ENCODE data around the gene HSF2BP.
"Not testable (repeated sequence)": the region's sequence is repeated elsewhere in the genome, so short reads cannot be mapped to it uniquely, and the experiment has no call there.

HSF2BP gene

GRCh38 chr21:43687566-43688399 is 28.5 kb upstream of the HSF2BP start:
- no peak for DNase-seq

GRCh38 chr21:43686811-43687565 is 27.7 kb upstream of the HSF2BP start:
- DNase-seq, result no peak

- DNase-seq, result no peak
These were observed 25.1 kb upstream of the HSF2BP start for GRCh38 chr21:43684424-43684823.

- DNase-seq, result no peak
These were observed 22.4 kb upstream of the HSF2BP start for GRCh38 chr21:43681650-43682049.

- DNase-seq, result not testable (repeated sequence)
These were observed 21.1 kb upstream of the HSF2BP start for GRCh38 chr21:43680421-43680820.

GRCh38 chr21:43679951-43680350 is 20.7 kb upstream of the HSF2BP start:
- no peak for DNase-seq

GRCh38 chr21:43676391-43676790 is 17.1 kb upstream of the HSF2BP start:
- no peak for DNase-seq

- DNase-seq, result no peak
These were observed 16.6 kb upstream of the HSF2BP start for GRCh38 chr21:43675871-43676270.

- no peak for DNase-seq
These were observed 10.7 kb upstream of the HSF2BP start for GRCh38 chr21:43669828-43670605.

- DNase-seq, result no peak
These were observed 8.1 kb upstream of the HSF2BP start for GRCh38 chr21:43667191-43667904.

- DNase-seq, result no peak
These were observed 6.6 kb upstream of the HSF2BP start for GRCh38 chr21:43665879-43666278.

- DNase-seq, result no peak
These were observed 5.1 kb upstream of the HSF2BP start for GRCh38 chr21:43664358-43664757.

- no peak for DNase-seq
These were observed 3.7 kb upstream of the HSF2BP start for GRCh38 chr21:43663033-43663432.

- no peak for DNase-seq
These were observed 3.0 kb upstream of the HSF2BP start for GRCh38 chr21:43662286-43662685.

- no peak for DNase-seq
These were observed 536 bp downstream of the HSF2BP start for GRCh38 chr21:43658769-43659135.

- DNase-seq, result no peak
These were observed 1.1 kb downstream of the HSF2BP start for GRCh38 chr21:43658088-43658741.

- no peak for DNase-seq
These were observed 1.8 kb downstream of the HSF2BP start for GRCh38 chr21:43657355-43658087.

- no peak for DNase-seq
These were observed 4.3 kb downstream of the HSF2BP start for GRCh38 chr21:43654806-43655489.

GRCh38 chr21:43653626-43654025 is 5.7 kb downstream of the HSF2BP start:
- no peak for DNase-seq

GRCh38 chr21:43652616-43653015 is 6.7 kb downstream of the HSF2BP start:
- no peak for DNase-seq

- DNase-seq, result not testable (repeated sequence)
These were observed 7.4 kb downstream of the HSF2BP start for GRCh38 chr21:43651926-43652325.

Measured in stimulated activated naive CD4-positive, alpha-beta T cell treated with Interleukin-2 at 50 U/mL for 16 hours (primary cell).